Nephron progenitor cell (in vitro differentiated cells): ENCODE measurements around the gene EXPH5.

Experiments
- DNase-seq: peaks from one replicate; pipeline ENCODE4 v3.0.0; 2021
- H3K27ac Mint-ChIP-seq: 2 replicates; pipeline ENCODE4 v1.8.0; 2021; ENCODE audit warnings: mild to moderate bottlenecking, moderate library complexity, mixed read lengths
- H3K27me3 Mint-ChIP-seq: 2 replicates; pipeline ENCODE4 v1.8.0; 2021; ENCODE audit warnings: mild to moderate bottlenecking, low read depth, mixed read lengths; ENCODE audit not compliant: poor library complexity
- H3K36me3 Mint-ChIP-seq: 2 replicates; pipeline ENCODE4 v1.8.0; 2021; ENCODE audit warnings: low read depth, mixed read lengths
- H3K4me1 Mint-ChIP-seq: 2 replicates; pipeline ENCODE4 v1.8.0; 2021; ENCODE audit warnings: mixed read lengths
- H3K4me3 Mint-ChIP-seq: 2 replicates; pipeline ENCODE4 v1.8.0; 2021; ENCODE audit warnings: mild to moderate bottlenecking, moderate library complexity, mixed read lengths
- H3K9me3 Mint-ChIP-seq: 2 replicates; pipeline ENCODE4 v1.8.0; 2021; ENCODE audit warnings: mild to moderate bottlenecking, moderate library complexity, mixed read lengths
- TF ChIP-seq, protein P1 (sequence below): fragments of 200-600 bp; sonication (generic); IDR thresholded peaks from 2 replicates; pipeline ENCODE4 v1.5.0; 2021; ENCODE audit warnings: antibody characterized with exemption

EXPH5 gene

DNA sequence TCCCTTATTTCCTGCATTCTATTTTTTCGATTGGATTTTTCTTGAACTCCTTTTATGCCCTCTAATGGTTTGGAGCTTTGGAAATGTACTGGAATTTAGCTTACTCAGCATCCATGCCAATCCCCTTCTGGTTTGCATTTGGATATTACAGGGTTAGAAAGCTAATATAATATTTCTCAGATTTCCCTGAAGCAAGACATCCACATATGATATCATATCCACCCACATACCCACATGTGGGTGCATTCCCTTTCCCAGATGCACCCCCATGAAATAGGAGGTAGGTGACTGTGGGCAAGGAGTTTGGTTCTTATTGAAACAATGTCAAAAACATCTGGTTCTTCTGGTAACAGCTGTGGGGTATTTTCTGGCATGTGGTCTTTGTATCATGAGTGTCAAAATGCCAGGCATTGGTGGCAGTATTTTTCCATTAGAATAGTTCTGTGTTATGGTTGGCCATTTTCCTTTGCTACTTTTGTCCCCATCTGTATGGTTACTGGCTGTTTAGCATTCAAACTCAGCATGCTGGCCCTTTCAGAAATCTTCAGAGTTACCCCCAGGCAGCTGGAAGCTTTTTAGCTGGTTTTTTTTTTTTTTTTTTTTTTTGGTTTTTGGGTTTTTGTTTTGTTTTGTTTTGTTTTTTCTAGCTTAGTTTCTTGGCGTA is 38.6 kb upstream of the EXPH5 start:
- DNase-seq: no peak
- Mint-ChIP-seq H3K9me3 (peaks cover 21% of the 10 kb centered on the region), H3K4me1 (no peaks in the 10 kb centered on the region), H3K27me3 (no peaks in the 10 kb centered on the region), H3K27ac (no peak overlapping the region), H3K36me3 (no peaks in the 10 kb centered on the region), H3K4me3 (no peak overlapping the region)
- TF ChIP-seq, protein P1, sequence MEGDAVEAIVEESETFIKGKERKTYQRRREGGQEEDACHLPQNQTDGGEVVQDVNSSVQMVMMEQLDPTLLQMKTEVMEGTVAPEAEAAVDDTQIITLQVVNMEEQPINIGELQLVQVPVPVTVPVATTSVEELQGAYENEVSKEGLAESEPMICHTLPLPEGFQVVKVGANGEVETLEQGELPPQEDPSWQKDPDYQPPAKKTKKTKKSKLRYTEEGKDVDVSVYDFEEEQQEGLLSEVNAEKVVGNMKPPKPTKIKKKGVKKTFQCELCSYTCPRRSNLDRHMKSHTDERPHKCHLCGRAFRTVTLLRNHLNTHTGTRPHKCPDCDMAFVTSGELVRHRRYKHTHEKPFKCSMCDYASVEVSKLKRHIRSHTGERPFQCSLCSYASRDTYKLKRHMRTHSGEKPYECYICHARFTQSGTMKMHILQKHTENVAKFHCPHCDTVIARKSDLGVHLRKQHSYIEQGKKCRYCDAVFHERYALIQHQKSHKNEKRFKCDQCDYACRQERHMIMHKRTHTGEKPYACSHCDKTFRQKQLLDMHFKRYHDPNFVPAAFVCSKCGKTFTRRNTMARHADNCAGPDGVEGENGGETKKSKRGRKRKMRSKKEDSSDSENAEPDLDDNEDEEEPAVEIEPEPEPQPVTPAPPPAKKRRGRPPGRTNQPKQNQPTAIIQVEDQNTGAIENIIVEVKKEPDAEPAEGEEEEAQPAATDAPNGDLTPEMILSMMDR: no peak

DNA sequence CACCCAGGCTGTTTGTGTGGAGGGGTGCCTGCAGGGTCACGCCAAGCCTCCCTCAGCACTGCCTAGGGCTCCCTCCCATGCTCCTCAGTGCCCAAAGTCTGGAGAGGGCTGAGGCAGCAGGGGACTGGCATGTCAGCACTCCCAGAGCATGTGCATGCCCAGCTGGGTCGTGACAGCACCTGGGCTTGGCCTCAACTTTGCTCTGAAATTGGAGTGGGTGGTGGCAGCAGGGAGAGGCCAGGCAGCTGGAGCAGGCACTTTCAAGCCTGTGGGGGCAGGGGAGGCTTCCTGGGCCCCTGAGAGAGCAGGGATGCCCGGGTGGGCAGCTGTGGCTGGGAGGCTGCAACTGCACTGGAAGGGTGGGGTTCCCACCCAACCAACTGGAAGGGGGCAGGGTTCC is 35.7 kb upstream of the EXPH5 start:
- no peaks in the 10 kb centered on the region for H3K27me3 Mint-ChIP-seq
- H3K9me3 Mint-ChIP-seq: peaks cover 26% of the 10 kb centered on the region
- TF ChIP-seq, protein P1: no peak

DNA sequence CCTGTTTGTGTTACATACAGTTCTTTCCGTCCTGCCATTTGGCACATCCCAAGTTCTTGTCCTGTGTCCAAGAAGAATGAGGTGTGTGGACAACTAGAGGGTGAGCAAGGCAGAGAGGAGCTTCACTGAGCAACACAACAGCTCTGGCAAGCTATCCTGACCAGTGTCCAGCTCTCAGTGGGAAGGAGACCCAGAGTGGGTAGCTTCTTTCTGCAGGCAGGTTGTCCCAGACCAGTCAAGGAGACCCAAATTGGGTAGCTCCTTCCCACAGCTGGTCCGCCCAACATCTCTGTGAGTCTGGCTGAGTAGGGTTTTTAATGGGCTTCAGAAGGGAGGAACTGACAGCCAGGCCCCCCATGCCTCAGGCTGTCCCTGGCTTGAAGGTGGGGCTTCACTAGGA is 35.2 kb upstream of the EXPH5 start:
- Mint-ChIP-seq H3K27ac (no peak overlapping the region), H3K4me3 (no peak overlapping the region), H3K27me3 (no peaks in the 10 kb centered on the region), H3K9me3 (peaks cover 25% of the 10 kb centered on the region), H3K36me3 (no peaks in the 10 kb centered on the region), H3K4me1 (no peaks in the 10 kb centered on the region)
- TF ChIP-seq, protein P1: no peak
- DNase-seq: no peak

More for the DNA sequence above, 35.7 kb upstream of the EXPH5 start:
- DNase-seq: no peak
- no peak overlapping the region for H3K27ac Mint-ChIP-seq
- no peaks in the 10 kb centered on the region for H3K4me1 Mint-ChIP-seq
- H3K4me3 Mint-ChIP-seq: no peak overlapping the region
- H3K36me3 Mint-ChIP-seq: no peaks in the 10 kb centered on the region

DNA sequence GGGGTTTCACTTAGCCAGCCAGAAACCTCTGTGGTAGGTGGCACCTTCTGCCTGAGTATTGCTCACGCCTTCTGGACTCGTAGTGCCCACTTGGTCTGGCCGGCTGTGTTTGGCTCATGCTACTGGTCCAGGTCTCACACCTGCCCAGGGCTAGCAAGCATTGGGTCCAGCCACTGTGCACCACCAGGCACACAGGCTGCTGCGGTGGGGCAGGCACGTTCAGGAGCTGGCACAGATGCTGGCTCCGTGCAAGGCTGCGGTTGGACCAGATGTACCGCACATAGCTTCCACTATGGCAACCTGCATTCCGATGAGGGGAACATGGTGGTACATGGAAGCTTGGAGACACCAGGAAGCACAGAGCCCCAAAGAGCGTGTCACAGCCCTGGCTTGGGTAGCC is 34.8 kb upstream of the EXPH5 start:
- no peaks in the 10 kb centered on the region for H3K4me1 Mint-ChIP-seq
- H3K27me3 Mint-ChIP-seq: no peaks in the 10 kb centered on the region
- DNase-seq: no peak
- no peaks in the 10 kb centered on the region for H3K36me3 Mint-ChIP-seq
- peaks cover 25% of the 10 kb centered on the region for H3K9me3 Mint-ChIP-seq
- TF ChIP-seq, protein P1: no peak
- H3K27ac Mint-ChIP-seq: no peak overlapping the region
- no peak overlapping the region for H3K4me3 Mint-ChIP-seq

GRCh38 chr11:108624196-108624925 is 30.8 kb upstream of the EXPH5 start:
- no peaks in the 10 kb centered on the region for H3K36me3 Mint-ChIP-seq

More at GRCh38 chr11:108624196-108624925, 30.8 kb upstream of the EXPH5 start:
- TF ChIP-seq, protein P1: no peak
- Mint-ChIP-seq H3K27me3 (no peaks in the 10 kb centered on the region), H3K9me3 (peaks cover 21% of the 10 kb centered on the region), H3K4me1 (peaks cover 3% of the 10 kb centered on the region), H3K27ac (no peak overlapping the region), H3K4me3 (no peak overlapping the region)
- DNase-seq: no peak
